ENCODE data around the gene MEST. TPM values are rescaled to one million over a fixed set of nuclear protein-coding genes. Genes with fewer than 3 reads are reported as not detected.

The MEST gene
- total and polyA plus RNA-seq, 2 of the 13 experiments (the other 11 are each of a cell fraction or from before 2014, with no cell fraction given) = 49.5 to 54.6 TPM

GRCh38 chr7:130444234-130444633, 47.7 kb upstream of the MEST start:
- ChIA-PET POLR2A (no interaction called here), CTCF (ENCODE audit: low intra/inter-chr PET ratio, low total read pairs) (no interaction called here)
- H3K36me3 ChIP-seq (replicated peaks in 1 of 2; ENCODE audit: control insufficient read depth in 1 of 2, insufficient read depth in 2 of 2, low read length in 2 of 2) = no peaks in the 10 kb centered on the region
- in situ Hi-C loops (cut with HindIII; ENCODE audit: extremely low pct_ligation_motif_present, low pct_unique_long_range_greater_than_20kb) (no loop called here), intact Hi-C loops (cut with micrococcal nuclease; ENCODE audit: unreplicated experiment) (no loop called here)
- TF ChIP-seq ZNF691 (CRISPR knock-in tag; IDR thresholded peaks at IDR 0.05; ENCODE audit: borderline replicate concordance, low read depth) = no peak
- no peak for TF ChIP-seq THAP8 (CRISPR knock-in tag; IDR thresholded peaks at IDR 0.05; ENCODE audit: borderline replicate concordance)
- TF ChIP-seq ZXDC (CRISPR knock-in tag; IDR thresholded peaks at IDR 0.05) = no peak
- no peak overlapping the region for H3K27ac ChIP-seq (ENCODE audit: extremely low read length, insufficient read depth, low read length)
- no peaks in the 10 kb centered on the region for H3K9me3 ChIP-seq (ENCODE audit: low read length)
- no peaks in the 10 kb centered on the region for H4K20me1 ChIP-seq (ENCODE audit: insufficient read depth, low read length)
- ATAC-seq (no peak), DNase-seq (ENCODE audit: low spot score) (no peak), FAIRE-seq (no peak)
- no peak overlapping the region for H3K9ac ChIP-seq (ENCODE audit: insufficient read depth, low read depth, low read length)
- H3K4me3 ChIP-seq (replicated peaks in 1 of 3; ENCODE audit: insufficient read depth in 1 of 3, low read depth in 2 of 3, low read length in 3 of 3) = no peak overlapping the region
- no TSS peak for BruUV-seq (replicated peaks)
- whole genome bisulfite sequencing (ENCODE audit: low lambda C conversion rate) = 22% methylated on average over 3 of the region's 3 CpGs
- H3K27me3 ChIP-seq (ENCODE audit: control insufficient read depth in 1 of 2, insufficient read depth in 2 of 2, low read length in 2 of 2) = peaks cover 0 to 4% of the 10 kb centered on the region in 2 experiments; a peak in 1 of 5 replicates
- H3K79me2 ChIP-seq (ENCODE audit: insufficient read depth, low read length) = no peaks in the 10 kb centered on the region
- no peak overlapping the region for H3K4me2 ChIP-seq (ENCODE audit: low read depth, low read length)
- H3K4me1 ChIP-seq (ENCODE audit: insufficient read depth, low read length) = peaks cover 23% of the 10 kb centered on the region
- no peak overlapping the region for H2AFZ ChIP-seq (ENCODE audit: low read length)
